Adrenal gland (tissue), 12 donors: ENCODE data around the gene DOK7. TPM values are rescaled to one million over a fixed set of nuclear protein-coding genes. Genes with fewer than 3 reads are reported as not detected.

Source experiments
- DNase-seq, 7 donors: peaks; one replicate each; pipeline ENCODE4 v3.0.0-alpha.2; 2019 to 2020
- H3K27ac ChIP-seq, 5 donors: fragments of 200-600 bp; sonication (generic) in 4 of 5; 1 replicate in 3 of 5; 2 replicates in 2 of 5; pipeline versions ENCODE4 v1.5.1 to v1.8.0; 2016 to 2020; ENCODE audit warnings: mild to moderate bottlenecking in 1 of 5
- H3K27me3 ChIP-seq: fragments of 200-600 bp; 2 replicates; pipeline ENCODE4 v1.8.0; 2021
- H3K36me3 ChIP-seq, 2 donors: fragments of 200-600 bp; replicated peaks in 1 of 2; 1 replicate in 1 of 2; 2 replicates in 1 of 2; pipeline versions ENCODE4 v1.5.1 to v1.8.0; 2018 to 2022
- H3K4me1 ChIP-seq, 2 donors: fragments of 200-600 bp; replicated peaks in 1 of 2; 1 replicate in 1 of 2; 2 replicates in 1 of 2; pipeline versions ENCODE4 v1.5.1 to v1.8.0; 2018 to 2021
- H3K4me3 ChIP-seq, 4 donors: fragments of 200-600 bp; sonication (generic) in 3 of 4; one replicate each; pipeline ENCODE4 v1.5.1; 2016 to 2018
- H3K9me3 ChIP-seq, 3 donors: fragments of 200-600 bp; sonication (generic) in 1 of 3; replicated peaks in 1 of 3; 1 replicate in 2 of 3; 2 replicates in 1 of 3; pipeline versions ENCODE4 v1.5.1 to v1.8.0; 2016 to 2021
- CTCF ChIP-seq, 6 experiments: fragments of 450-650 bp in 4 of 6; fragments of 200-600 bp in 2 of 6; sonication (generic) in 1 of 6; IDR thresholded peaks; 1 replicate in 5 of 6; 2 replicates in 1 of 6; pipeline versions ENCODE4 v1.5.1 to v1.8.0; 2016 to 2021; ENCODE audit warnings: antibody characterized with exemption in 6 of 6, mild to moderate bottlenecking in 2 of 6, moderate library complexity in 1 of 6
- POLR2A ChIP-seq, 2 donors: fragments of 450-650 bp; IDR thresholded peaks; one replicate each; pipeline ENCODE4 v1.6.1; 2017; ENCODE audit warnings: antibody characterized with exemption in 2 of 2, mild to moderate bottlenecking in 2 of 2, moderate library complexity in 1 of 2
- WGBS, 4 donors: extraction: QIAGEN DNeasy Blood & Tissue Kit in 2 of 4; methylation state at CpG; one replicate each; pipeline versions ENCODE4 v1.1.5 to v1.1.7; 2013 to 2017; 5-methylcytosine and 5-hydroxymethylcytosine counted together
- intact Hi-C, 2 donors: fragments of 100-400 bp; cut with DNase I; formaldehyde crosslinking; loops; one replicate each; pipeline versions ENCODE4 v1.14.1 to v1.15.0; 2022 to 2023
- polyA plus RNA-seq, 3 donors: library from polyadenylated mRNA; stranded (reverse); fragments of 200-250 nt in 2 of 3; fragments of 350-450 nt in 1 of 3; fragmentation: Illumina TruSeq in 1 of 3; extraction: RNeasy Lipid Tissue Mini Kit (QIAGEN cat#74804) in 1 of 3; gene quantifications; one replicate each; pipeline ENCODE4 v1.2.3, GENCODE V29; 2013 to 2014
- total RNA-seq, 9 donors: library from RNA; depleted of rRNA in 4 of 9; stranded (reverse); fragments of >200 nt in 4 of 9; fragments of 120-200 nt in 1 of 9; fragmentation: NEBNext Ultra II Directional in 1 of 9; extraction: Animal tissue kit (Norgen Biotek cat#: 25700) in 1 of 9; gene quantifications; one replicate each; pipeline versions ENCODE4 v1.1.0 to v1.2.4, GENCODE V29; 2013 to 2023
- donor health status: healthy with polysubstance abuse.
- donor health status: Bipolar disorder and iron deficiency.
- donor health status: DM: yes; HTN: yes; CAD: no.
- donor health status: DM: no; HTN: no; CAD: no.
- donor health status: DM: no; HTN: no; CAD: no.
- donor health status: DM: yes; HTN: yes; CAD: no.

The DOK7 gene
- total and polyA plus RNA-seq, 12 donors, result 0.18 to 4.2 (median 1.1) TPM; not detected in 1

- intact Hi-C loops, result no loop called here
- H3K36me3 ChIP-seq, result no peaks in the 10 kb centered on the region
- 87 to 94% (median 91%) methylated on average over 6 to 22 of the region's 22 CpGs for WGBS, 4 donors
- no peak overlapping the region for H3K4me3 ChIP-seq
- TF ChIP-seq POLR2A (IDR thresholded peaks at IDR 0.05), result no peak
- no peak for TF ChIP-seq CTCF (IDR thresholded peaks at IDR 0.05)
- DNase-seq, result no peak
- H3K4me1 ChIP-seq, result no peaks in the 10 kb centered on the region
- H3K9me3 ChIP-seq, result no peaks in the 10 kb centered on the region
- H3K27me3 ChIP-seq, result no peaks in the 10 kb centered on the region
- H3K27ac ChIP-seq, result no peak overlapping the region
Measured at GRCh38 chr4:3476341-3476747, 13.2 kb downstream of the DOK7 start.

DNA sequence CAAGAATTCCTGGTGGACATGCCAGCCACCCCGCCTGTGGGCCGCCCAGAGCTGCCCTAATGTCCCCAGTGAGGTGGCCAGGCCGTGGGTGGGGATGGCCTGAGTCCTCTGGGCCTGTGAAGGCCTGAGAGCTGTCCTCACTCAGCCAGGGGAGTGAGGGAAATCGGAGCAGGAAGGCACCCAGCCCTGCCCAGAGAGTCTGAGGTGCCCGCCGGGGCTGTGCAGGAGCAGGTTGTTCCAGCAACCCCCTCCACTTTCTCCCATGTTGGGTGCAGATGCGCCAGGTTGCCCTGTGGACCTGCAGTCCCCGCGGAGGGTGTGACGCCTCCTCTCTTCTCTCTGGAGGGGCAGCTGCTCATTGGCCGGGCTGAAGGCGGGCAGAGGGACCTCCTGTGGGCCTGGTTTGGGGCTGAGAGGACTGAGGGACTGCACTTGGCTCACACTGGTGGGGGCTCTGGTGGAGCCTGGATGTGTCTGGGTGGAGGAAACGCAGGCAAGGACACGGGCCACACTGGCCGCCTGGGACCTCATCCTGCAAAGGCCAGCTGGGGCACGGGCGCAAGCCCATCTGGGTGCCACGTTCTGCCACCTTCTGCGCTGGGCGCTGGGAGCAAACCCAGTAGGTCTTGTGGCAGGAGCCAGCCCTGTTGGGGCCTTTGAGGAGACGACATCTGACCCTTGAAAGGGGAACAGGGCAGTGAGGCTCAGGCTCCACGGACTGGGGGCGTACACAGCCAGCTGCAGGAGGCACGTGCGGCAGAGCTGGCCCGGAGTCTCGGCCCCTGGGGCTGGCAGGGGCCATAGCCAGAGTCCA, 14.0 kb downstream of the DOK7 start:
- TF ChIP-seq POLR2A (IDR thresholded peaks at IDR 0.05), result no peak
- TF ChIP-seq CTCF (IDR thresholded peaks at IDR 0.05), result no peak
- 89 to 97% (median 90%) methylated on average over 12 to 27 of the region's 27 CpGs for WGBS, 4 donors
- Histone ChIP-seq H3K27me3 (no peaks in the 10 kb centered on the region), H3K4me1 (no peaks in the 10 kb centered on the region), H3K27ac (no peak overlapping the region), H3K36me3 (no peaks in the 10 kb centered on the region), H3K4me3 (no peak overlapping the region), H3K9me3 (no peaks in the 10 kb centered on the region)
- no peak for DNase-seq
- intact Hi-C loops, result no loop called here

DNA sequence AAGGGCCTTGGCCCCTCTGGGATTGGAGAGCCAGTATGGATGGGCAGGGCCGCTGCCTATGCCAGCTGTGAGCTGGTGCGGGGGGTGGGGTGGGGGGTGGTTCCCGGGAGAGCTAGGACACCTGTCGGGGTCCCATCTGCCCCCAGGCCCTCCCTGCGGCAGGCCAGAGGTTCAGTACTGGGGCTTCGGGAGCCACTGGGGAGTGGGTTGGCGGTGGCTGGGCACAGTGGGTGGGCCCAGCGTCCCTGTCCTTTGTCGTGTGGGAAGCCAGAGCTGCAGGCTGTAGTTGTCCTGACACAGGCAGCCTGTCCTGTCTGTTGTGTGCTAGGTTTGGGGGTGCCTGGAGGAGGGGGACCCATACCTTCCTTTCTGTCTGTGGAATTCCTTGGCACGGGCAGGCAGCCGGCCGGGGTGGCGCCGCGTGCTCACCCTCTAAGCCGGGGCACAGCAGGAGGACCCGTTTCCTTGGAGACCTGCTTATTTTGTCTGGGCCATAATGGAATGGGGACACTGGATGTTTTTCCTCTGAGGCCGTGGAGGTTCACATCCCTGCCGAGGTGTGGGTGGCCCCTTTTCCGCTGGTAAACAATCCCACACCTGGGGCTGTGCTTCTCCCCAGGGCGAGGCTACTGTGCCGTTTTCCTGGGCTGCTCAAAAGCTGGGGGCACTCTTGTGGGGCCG, 14.8 kb downstream of the DOK7 start:
- 58 to 83% (median 81%) methylated on average over 10 to 23 of the region's 23 CpGs for WGBS, 4 donors
- H3K36me3 ChIP-seq, result no peaks in the 10 kb centered on the region
- H3K4me3 ChIP-seq, result no peak overlapping the region
- H3K4me1 ChIP-seq, result no peaks in the 10 kb centered on the region
- intact Hi-C loops, result no loop called here
- no peak overlapping the region for H3K27ac ChIP-seq
- no peak for TF ChIP-seq CTCF (IDR thresholded peaks at IDR 0.05)
- TF ChIP-seq POLR2A (IDR thresholded peaks at IDR 0.05), result no peak
- DNase-seq, result no peak
- H3K27me3 ChIP-seq, result no peaks in the 10 kb centered on the region
- no peaks in the 10 kb centered on the region for H3K9me3 ChIP-seq

- TF ChIP-seq CTCF (IDR thresholded peaks at IDR 0.05) (no peak), POLR2A (IDR thresholded peaks at IDR 0.05) (no peak)
- intact Hi-C loops, result no loop called here
Measured at GRCh38 chr4:3478446-3479357, 15.6 kb downstream of the DOK7 start.

More at GRCh38 chr4:3478446-3479357, 15.6 kb downstream of the DOK7 start:
- peaks cover 2% of the 10 kb centered on the region for H3K27me3 ChIP-seq
- no peak for DNase-seq
- H3K27ac ChIP-seq, result no peak overlapping the region
- WGBS, 4 donors, result 84 to 87% (median 86%) methylated on average over 12 to 35 of the region's 35 CpGs
- no peaks in the 10 kb centered on the region for H3K4me1 ChIP-seq
- H3K9me3 ChIP-seq, result no peaks in the 10 kb centered on the region
- H3K36me3 ChIP-seq, result no peaks in the 10 kb centered on the region
- H3K4me3 ChIP-seq, result no peak overlapping the region
